Bone marrow (tissue), 2 donors: ENCODE measurements around the gene STON1.
"Not testable (repeated sequence)": the region's sequence is repeated elsewhere in the genome, so short reads cannot be mapped to it uniquely, and the experiment has no call there.

Experiments
- DNase-seq, 2 donors: peaks; one replicate each; lab custom pipeline; 2025; lab: John Stamatoyannopoulos, UW

STON1 gene

DNA sequence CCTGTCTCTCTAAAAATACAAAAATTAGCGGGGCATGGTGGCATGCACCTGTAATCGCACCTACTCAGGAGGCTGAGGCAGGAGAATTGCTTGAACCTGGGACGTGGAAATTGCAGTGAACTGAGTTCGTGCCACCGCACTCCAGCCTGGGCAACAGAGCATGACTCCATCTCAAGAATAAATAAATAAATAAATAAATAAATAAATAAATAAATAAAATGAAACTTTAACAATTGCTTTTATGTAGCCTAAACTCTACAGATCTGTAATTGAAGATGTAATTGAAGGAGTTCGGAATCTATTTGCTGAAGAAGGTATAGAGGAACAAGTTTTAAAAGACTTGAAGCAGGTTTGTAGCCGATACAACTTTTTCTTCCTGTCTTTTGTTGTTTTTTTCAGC lies 90.7 kb downstream of the STON1 start:
- no peak for DNase-seq

DNA sequence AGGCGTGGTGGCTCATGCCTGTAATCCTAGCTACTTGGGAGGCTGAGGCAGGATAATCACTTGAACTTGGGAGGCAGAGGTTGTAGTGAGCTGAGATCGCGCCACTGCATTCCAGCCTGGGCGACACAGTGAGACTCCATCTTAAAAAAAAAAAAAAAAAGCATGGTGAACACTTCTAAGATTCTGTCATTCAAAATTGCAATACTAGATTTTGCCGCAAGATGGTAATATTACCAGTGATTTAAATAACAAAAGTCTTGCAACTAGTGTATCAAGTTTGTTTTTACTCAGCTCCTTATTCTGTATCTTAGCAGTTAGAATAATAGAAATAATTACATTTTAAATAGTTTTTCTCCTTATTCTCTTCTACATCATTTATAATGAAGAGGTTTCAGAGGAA lies 92.7 kb downstream of the STON1 start:
- DNase-seq = not testable (repeated sequence)

DNA sequence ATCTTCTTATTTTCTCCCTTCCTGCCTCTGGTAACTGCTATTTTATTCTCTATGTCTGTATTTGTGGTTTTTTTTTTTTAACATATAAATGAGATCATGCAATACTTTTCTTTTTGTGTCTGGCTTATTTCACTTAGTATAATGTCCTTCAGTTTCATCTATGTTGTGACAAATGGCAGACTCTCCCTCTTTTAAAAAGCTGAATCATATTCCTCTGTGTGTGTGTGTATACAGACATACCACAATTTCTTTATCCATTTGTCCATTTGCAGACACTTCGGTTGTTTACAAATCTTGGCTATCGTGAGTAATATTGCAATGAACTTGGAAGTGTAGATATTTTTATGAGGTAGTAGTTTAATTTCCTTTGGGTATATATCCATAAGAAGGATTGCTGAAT lies 94.7 kb downstream of the STON1 start:
- no peak for DNase-seq

DNA sequence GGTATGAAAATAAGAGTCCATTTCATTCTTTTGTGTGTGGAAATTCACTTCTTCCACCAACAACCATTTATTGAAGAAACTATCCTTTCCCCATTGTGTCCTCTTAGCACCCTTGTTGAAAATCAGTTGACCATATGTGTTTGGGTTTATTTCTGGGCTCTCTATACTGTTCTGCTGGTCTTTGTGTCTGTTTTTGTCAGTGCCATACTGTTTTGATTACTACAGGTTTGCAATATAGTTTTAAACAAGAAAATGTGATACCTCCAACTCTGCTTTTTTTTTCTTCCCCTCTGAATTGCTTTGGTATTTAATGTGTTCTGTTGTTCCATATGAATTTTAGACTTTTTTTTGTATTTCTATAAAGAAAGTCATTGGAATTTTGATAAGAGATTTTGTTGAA lies 96.1 kb downstream of the STON1 start:
- no peak for DNase-seq

DNA sequence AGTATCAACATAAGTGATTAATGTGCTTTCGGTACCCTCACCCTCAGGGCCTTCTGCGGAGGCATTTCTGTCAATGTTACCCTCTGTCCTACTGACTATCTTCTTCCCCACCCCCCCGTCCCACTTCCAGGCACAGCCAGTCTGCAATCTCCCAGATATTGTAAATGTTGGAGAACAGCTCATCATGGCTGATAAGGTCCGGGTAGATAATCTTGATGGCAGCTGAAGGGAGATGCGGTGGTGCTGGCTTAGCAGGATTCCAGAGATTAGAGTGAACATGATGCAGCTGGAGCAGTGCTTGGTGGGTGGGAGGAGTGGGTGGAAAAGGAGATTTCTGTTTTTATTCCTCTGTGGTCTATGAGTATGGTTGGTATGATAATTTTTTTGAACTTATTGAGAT lies 103.2 kb downstream of the STON1 start:
- DNase-seq = no peak

DNA sequence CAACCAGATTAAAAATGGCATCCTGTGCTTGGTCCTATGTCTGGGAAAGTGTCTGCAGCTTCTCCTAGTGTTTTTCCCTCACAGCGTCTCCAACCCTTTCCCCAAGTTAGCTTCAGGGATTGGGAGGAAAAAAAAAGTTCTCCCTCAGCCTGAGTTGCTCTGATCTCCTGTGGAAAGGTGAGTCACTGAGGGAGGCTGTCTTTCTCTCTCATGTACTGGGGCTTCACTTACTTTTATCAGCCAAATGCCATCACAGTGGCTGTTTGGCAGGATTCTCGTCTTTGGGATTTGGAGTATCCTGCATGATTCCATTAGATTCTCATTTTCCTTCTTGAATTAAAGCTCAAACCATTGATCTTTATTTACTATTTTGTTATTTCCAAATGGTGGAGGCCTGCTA lies 105.8 kb downstream of the STON1 start:
- no peak for DNase-seq

DNA sequence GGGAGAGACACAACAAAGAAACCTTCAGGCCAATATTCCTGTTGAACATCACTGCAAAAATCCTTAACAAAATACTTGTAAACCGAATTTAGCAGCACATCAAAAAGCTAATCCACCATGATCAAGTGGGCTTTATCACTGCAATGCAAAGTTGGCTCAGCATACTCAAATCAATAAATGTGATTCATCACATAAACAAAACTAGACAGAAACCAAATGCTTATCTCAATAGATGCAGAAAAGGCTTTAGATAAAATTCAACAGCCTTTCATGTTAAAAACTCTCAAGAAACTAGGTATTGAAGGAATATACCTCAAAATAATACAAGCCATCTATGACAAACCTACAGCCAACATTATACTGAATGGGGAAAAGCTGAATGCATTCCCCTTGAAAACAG lies 108.3 kb downstream of the STON1 start:
- DNase-seq = no peak
